Fibroblast of the aortic adventitia (primary cell): ENCODE results near the gene TTC9. TPM values are rescaled to one million over a fixed set of nuclear protein-coding genes. Genes with fewer than 3 reads are reported as not detected.

ENCODE experiments used
- DNase-seq: peaks from one replicate; pipeline ENCODE4 v3.0.0-alpha.2; 2010; ENCODE audit warnings: low read depth
- H3K4me3 ChIP-seq: 2 replicates; pipeline ENCODE4 v1.5.1; 2011; ENCODE audit warnings: low read depth, mild to moderate bottlenecking, control low read depth, low read length, moderate library complexity
- total RNA-seq: library from RNA; depleted of rRNA; stranded (reverse); fragments of >200 nt; gene quantifications from 2 replicates; pipeline ENCODE4 v1.2.3, GENCODE V29; 2012; ENCODE audit warnings: low replicate concordance
- TF ChIP-seq, protein P1 (sequence below): IDR thresholded peaks from 2 replicates; pipeline ENCODE4 v1.5.1; 2011; ENCODE audit warnings: mild to moderate bottlenecking, low read length, control low read depth, inconsistent platforms; ENCODE audit not compliant: insufficient read depth

Gene TTC9
- total RNA-seq, 1 donor: 0.45 TPM

DNA sequence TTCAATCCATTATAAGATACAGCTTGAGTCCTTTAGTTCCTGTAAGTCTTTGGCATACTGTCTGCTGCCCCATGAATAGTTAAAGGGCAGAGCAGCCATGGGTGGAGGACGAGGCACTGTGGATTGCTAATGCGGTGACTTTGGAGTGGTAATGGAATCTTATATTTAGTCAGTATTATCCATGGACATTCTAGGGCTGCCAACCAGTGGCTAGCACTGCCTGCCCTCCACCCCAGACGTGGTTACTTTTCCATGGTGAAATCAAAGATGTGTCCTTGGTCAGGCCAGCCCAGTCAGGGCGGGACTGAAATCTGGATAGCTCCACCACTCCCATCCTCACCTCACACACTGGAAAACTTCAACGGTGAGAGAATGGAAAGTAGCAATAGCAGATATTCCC lies 2.3 kb downstream of the TTC9 start:
- TF ChIP-seq, protein P1, sequence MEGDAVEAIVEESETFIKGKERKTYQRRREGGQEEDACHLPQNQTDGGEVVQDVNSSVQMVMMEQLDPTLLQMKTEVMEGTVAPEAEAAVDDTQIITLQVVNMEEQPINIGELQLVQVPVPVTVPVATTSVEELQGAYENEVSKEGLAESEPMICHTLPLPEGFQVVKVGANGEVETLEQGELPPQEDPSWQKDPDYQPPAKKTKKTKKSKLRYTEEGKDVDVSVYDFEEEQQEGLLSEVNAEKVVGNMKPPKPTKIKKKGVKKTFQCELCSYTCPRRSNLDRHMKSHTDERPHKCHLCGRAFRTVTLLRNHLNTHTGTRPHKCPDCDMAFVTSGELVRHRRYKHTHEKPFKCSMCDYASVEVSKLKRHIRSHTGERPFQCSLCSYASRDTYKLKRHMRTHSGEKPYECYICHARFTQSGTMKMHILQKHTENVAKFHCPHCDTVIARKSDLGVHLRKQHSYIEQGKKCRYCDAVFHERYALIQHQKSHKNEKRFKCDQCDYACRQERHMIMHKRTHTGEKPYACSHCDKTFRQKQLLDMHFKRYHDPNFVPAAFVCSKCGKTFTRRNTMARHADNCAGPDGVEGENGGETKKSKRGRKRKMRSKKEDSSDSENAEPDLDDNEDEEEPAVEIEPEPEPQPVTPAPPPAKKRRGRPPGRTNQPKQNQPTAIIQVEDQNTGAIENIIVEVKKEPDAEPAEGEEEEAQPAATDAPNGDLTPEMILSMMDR: no peak
- H3K4me3 ChIP-seq: no peak overlapping the region
- DNase-seq: no peak

DNA sequence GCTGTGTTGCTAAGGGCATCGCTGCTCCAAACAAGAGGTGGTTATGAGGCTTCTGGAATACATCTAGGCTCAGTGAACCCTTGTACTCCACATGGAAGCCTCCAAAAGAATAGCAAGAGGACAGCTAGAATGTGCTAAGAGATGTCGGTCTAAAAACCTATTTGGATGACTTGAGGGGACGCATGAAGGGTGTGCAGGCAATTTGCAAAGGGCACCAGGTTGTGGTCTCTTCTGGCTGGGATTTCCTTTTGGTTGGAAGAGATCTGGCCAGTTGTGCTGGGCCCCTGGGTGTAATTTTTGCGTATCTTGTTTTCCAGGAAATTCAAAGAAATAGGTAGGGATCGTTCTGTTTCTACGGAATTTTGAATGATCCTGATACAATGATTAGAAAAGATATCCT lies 4.2 kb downstream of the TTC9 start:
- H3K4me3 ChIP-seq: no peak overlapping the region
- no peak for DNase-seq
- TF ChIP-seq, protein P1: no peak

GRCh38 chr14:70646705-70647104 lies 5.0 kb downstream of the TTC9 start:
- no peak overlapping the region for H3K4me3 ChIP-seq
- TF ChIP-seq, protein P1: no peak
- DNase-seq: no peak

DNA sequence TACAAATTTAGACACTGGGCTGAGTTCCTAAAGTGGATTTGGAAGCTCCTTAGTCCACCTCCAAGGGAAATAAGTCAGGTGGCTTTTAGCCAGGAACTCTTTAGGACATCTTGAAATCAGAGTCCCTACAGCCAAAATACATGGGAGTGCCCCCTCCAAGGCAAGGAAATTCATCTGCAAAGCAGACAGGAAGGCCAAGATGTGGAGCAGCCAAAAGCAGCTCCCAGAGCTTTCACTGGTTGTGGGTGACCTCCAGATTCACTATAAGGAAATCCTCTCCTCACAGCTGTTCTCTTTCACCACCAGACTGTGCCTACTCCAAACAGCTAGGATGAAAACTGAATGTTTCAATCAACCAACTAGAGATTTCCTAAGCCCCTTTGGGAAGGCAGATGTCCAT lies 6.6 kb downstream of the TTC9 start:
- TF ChIP-seq, protein P1: no peak
- no peak for DNase-seq
- H3K4me3 ChIP-seq: no peak overlapping the region

DNA sequence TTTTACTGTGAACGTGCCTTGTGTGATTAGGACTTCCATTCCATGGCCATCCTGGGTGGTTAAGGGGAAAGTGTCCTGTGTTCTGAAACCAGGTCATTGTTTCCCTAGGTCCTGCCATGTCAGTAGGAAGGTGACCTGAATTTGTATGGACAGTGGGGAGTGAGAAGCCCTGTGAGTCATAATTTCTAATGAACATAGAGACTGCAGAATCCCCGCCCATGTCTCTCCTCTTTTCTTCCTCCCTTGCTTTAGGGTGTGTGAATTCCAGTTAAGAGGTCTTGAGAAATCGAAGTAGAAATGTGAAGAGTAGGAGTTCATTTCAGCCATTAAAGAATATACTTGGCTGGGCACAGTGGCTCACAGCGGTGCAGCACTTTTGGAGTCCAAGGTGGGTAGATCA lies 8.1 kb downstream of the TTC9 start:
- H3K4me3 ChIP-seq: no peak overlapping the region
- TF ChIP-seq, protein P1: no peak
- DNase-seq: no peak

DNA sequence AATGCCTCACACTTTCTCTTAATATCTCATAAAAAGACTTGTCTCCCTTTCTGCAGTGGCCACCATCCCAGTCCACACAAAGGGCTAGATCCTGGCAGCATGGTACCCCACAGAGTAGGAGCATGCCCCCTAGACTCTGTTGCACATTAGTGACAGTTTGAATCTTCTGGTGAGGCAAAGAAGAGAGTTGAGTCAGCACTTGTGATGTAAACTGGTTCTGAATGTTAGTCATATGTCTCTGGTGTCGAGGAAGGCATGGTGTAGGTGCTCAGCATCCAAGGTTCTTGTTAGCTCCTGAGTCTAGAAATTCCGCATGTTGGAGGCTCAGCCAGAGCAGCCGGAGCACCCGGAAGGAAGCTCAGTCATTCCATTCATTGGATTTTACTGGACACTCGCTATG lies 9.8 kb downstream of the TTC9 start:
- no peak for DNase-seq
- no peak overlapping the region for H3K4me3 ChIP-seq
- TF ChIP-seq, protein P1: no peak

DNA sequence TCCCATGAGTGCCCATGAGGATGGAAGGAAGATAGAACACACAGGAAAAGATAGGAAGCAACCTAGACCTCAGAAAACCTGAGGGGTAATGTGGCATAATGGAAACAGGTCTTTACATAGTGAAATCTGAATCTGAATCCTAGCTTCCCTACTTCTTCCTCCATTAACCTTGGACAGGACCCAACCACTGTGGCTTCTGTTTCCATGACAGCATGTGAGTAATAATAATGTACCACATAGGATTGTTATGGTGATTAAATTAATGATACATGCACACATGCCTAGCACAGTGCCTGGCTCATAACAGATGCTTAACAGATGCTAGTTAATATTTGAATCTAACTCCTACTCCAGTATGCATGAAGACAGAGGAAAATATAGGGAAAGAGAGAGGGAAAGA lies 11.2 kb downstream of the TTC9 start:
- H3K4me3 ChIP-seq: no peak overlapping the region
- DNase-seq: no peak

More for the DNA sequence above, 11.2 kb downstream of the TTC9 start:
- TF ChIP-seq, protein P1: no peak
